HG03097 (cell line): Measurements from ENCODE around the gene GALNT18.

ENCODE experiments used
- ATAC-seq: cut with Tn5 transposase; IDR thresholded peaks from one replicate; pipeline ENCODE4 v1.9.1; 2021; ENCODE audit not compliant: unreplicated experiment, low FRiP score

GALNT18 gene

GRCh38 chr11:11569936-11570491, 51.8 kb downstream of the GALNT18 start:
- no peak for ATAC-seq

GRCh38 chr11:11568651-11569229, 53.1 kb downstream of the GALNT18 start:
- no peak for ATAC-seq

DNA sequence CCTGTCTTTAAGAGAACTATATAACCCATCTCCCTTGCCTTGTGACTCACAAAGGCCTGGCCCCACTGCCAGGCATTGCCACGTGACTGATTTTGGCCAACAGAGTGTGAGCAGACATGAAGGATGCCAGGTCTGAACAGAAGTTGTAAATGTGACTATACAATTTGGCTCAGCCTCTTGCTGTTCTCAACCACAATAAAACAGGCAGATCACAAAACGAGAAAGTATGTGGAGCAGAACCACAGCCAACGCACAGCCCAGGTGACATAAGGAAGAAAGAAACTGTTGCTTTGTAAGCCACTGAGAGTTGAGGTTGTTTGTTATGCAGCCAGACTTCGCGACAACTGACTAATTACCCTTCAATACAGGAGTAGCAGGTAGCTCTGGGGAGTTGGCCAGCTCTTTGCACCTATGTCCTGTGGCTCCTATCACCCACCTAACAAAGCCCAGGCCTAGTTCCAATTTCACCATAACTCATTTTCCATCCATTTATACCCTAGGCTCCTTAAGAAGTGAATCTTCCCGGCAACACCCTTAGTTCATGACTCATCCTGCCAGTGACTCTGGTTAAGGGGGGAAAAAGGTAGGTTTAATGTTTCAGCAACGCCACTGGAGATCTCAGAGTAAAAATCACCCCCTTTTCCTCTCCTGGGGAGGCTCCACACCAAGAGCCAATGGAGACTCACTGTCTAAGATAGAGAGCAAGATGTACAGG, 53.7 kb downstream of the GALNT18 start:
- ATAC-seq, result no peak

DNA sequence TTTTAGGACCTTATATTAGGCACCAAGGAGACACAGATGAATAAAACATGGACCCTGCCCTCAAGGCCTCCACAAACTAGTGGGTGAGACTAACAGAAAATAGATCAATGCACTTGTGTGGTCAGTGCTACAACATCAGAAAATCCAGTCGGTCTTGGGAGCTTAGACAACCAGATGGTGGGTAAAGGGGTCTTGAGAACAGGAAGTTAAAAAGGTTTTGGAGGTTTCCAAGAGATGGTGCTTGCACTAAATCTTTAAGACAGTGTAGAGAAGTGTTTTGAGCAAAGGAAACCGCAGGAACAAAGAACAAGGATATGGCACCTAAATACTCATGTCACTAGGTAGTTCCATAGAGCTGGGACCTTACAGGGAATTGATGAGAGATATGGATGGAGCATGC, 56.2 kb downstream of the GALNT18 start:
- no peak for ATAC-seq

- ATAC-seq, result no peak
These were observed 58.4 kb downstream of the GALNT18 start for GRCh38 chr11:11563200-11563975.

- no peak for ATAC-seq
These were observed 59.8 kb downstream of the GALNT18 start for GRCh38 chr11:11561991-11562390.

- no peak for ATAC-seq
These were observed 63.0 kb downstream of the GALNT18 start for GRCh38 chr11:11558826-11559225.

DNA sequence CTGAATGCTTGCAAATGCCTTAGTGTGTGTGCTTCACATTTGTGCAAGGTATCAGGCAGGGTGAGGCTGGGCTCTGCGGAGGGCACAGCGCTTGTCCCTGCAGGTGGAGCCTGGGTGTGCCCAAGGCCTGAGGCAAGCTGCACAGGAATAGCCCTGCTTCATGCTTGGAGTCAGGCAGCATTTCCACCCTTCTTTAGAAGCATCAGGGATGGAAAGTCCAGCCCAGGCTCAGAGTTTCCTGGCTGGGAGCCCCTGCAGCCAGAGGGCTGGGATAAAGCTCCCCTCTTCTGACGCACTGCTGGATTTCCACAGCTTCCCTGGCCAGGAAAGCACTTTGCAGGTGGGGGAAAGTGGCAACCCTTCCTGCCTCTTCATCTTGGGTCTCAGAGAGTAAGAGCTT, 63.4 kb downstream of the GALNT18 start:
- no peak for ATAC-seq

DNA sequence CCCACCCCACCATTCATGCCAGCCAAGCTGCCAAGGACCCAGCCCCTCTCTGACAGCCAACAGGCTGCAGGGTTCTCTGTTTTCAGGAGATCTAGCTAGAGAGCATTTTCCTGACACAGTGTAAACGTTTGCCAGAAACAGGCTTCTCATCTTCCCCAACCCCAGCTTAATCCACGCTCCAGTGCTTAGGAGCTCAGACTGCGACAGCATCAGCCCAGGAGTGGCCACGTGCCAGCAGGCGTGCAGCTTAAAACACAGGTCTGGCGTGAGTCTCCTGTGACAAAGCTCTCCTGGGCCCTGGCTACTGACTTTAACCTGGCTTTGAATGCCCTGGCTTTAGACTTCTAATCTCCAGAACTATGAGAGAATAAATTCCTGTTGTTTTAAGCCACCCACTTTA, 66.6 kb downstream of the GALNT18 start:
- ATAC-seq, result no peak

GRCh38 chr11:11553573-11553972, 68.2 kb downstream of the GALNT18 start:
- no peak for ATAC-seq

- ATAC-seq, result no peak
These were observed 69.2 kb downstream of the GALNT18 start for GRCh38 chr11:11552529-11553087.

DNA sequence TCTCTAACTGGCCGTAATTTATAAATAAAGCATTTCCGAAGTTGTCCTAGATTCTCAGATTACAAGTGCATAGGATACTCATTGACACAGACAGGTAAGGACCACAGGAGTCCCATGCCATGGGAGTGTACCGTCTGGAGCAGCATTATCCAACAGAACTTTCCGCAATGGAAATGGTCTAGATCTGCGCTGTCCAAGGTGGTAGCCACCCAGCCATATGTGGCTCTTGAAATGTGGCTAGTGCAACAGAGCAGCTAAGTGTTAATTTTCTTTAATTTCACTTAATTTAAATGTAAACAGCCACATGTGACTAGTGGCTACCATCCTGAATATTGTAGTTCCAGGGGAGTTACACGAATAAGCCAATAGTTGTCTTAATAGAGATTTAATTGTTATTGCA, 71.3 kb downstream of the GALNT18 start:
- ATAC-seq, result no peak

- ATAC-seq, result no peak
These were observed 76.2 kb downstream of the GALNT18 start for GRCh38 chr11:11545285-11546275.

GRCh38 chr11:11543656-11544055, 78.1 kb downstream of the GALNT18 start:
- no peak for ATAC-seq

- ATAC-seq, result no peak
These were observed 81.6 kb downstream of the GALNT18 start for GRCh38 chr11:11540157-11540556.

DNA sequence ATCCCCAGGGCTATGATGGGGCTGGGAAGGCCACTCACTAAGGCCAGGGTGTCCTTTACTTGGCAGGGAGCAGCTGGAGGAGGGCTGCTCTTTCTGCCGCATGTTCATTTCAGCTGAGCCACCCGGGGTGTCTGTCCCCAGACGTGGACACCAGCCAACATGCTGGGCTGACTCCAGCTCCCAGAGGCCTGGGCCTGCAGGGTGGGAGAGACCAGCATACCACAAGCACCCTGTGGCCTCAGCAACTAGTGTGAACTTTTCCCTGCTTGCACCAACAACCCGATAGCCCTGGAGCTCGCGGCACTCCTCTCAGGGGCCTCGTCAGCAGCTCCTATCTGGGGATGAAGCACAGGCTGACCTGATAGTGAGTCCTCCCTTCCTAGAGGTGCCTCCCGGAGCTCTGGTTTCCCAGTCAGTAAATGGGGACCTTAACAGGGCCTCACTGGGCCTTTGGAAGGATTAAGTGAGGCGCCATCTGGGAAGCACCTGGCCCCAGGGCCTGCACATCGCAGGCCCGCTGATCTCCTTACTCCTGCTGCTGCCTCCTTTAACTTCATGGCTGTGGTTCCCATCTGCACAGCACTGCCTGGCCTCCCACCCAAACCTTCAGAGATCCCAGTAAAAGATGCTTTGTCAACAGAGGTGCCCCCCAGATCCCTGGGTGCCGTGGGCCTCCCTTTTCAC, 83.4 kb downstream of the GALNT18 start:
- ATAC-seq, result no peak

DNA sequence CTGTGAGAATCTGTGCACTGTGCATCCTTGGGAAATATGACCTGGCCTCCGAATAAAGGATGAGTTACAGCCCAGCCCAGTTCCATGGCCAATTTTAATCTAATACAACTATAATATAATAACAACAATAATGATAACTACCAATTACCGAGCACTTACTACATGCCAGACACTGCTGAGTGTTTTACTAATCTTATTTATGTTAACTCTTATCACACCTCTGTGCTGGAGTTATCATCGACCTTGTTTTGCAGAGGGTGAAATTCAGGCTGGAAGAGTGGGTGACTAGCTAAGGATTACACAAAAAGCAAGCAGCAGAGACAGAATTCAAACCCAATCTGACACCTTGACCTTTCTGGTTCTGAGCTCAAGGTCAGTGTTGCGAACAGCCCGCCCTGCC, 83.9 kb downstream of the GALNT18 start:
- ATAC-seq, result no peak

DNA sequence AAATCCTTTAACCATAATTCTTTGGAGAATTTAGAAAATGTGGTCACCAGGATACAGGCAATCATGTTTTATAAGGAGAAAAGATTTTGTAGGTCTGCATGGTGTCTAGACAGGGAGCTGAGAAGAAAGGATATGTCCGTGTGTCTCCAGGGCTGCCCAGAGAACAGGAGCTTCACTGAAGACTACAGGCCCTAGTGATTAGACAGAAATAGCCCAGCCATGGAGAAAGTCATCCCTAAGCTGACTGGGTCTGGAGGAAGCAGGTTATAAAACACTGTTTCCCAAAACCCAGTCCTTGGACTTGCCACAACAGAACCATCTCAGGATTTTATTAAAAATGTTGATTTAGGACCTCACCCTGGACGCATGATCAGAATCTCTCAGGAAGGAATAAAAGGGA, 84.4 kb downstream of the GALNT18 start:
- no peak for ATAC-seq

GRCh38 chr11:11536650-11537049, 85.2 kb downstream of the GALNT18 start:
- no peak for ATAC-seq
